Activated naive CD4-positive, alpha-beta T cell treated with anti-CD3 and anti-CD28 coated beads for 36 hours (primary cell): ENCODE data around the gene KAZN. TPM values are rescaled to one million over a fixed set of nuclear protein-coding genes. Genes with fewer than 3 reads are reported as not detected.

Experiments used
- CTCF ChIA-PET: fragments of 350-600 bp; sonication (Branson Sonifier 250); formaldehyde crosslinking; loops from one replicate; lab custom pipeline; 2021; ENCODE audit warnings: antibody characterized with exemption; lab: Charles Lee
- DNase-seq: peaks from one replicate; pipeline ENCODE4 v3.0.0-alpha.2; 2020
- H3K27ac Mint-ChIP-seq: one replicate; pipeline ENCODE4 v1.8.0; 2021; ENCODE audit warnings: mild to moderate bottlenecking, mixed read lengths
- H3K27me3 Mint-ChIP-seq: one replicate; pipeline ENCODE4 v1.8.0; 2021; ENCODE audit warnings: low read depth, mixed read lengths
- H3K36me3 Mint-ChIP-seq: one replicate; pipeline ENCODE4 v1.8.0; 2021; ENCODE audit warnings: low read depth, mixed read lengths
- H3K4me1 Mint-ChIP-seq: one replicate; pipeline ENCODE4 v1.8.0; 2021; ENCODE audit warnings: low read depth, mixed read lengths
- H3K4me3 Mint-ChIP-seq: one replicate; pipeline ENCODE4 v1.8.0; 2021; ENCODE audit warnings: mild to moderate bottlenecking, moderate library complexity, mixed read lengths
- H3K9me3 Mint-ChIP-seq: one replicate; pipeline ENCODE4 v1.8.0; 2021; ENCODE audit warnings: mixed read lengths
- intact Hi-C: fragments of 100-400 bp; cut with micrococcal nuclease; formaldehyde crosslinking; loops from one replicate; pipeline ENCODE4 v1.15.1; 2023
- total RNA-seq, 2 experiments: library from RNA; stranded (reverse); gene quantifications; one replicate each; pipeline ENCODE4 v1.2.3, GENCODE V29; 2021

The KAZN gene
- total RNA-seq, 2 experiments from 2014 or later = 0.55 to 0.59 TPM

- Mint-ChIP-seq H3K4me3 (no peak overlapping the region), H3K36me3 (no peaks in the 10 kb centered on the region), H3K9me3 (no peaks in the 10 kb centered on the region), H3K4me1 (peaks cover 4% of the 10 kb centered on the region), H3K27ac (no peak overlapping the region), H3K27me3 (peaks cover 54% of the 10 kb centered on the region)
- intact Hi-C loops = no loop called here
- DNase-seq = no peak
- CTCF ChIA-PET = interaction anchor here (0.7 kb wide), 1 partner anchor 123 kb away, joined by 3 read pairs; no protein-coding TSS in a partner anchor
These were observed 550.0 kb downstream of the KAZN start for GRCh38 chr1:15148475-15148874.

- DNase-seq = no peak
- CTCF ChIA-PET = interaction anchor here (0.7 kb wide), 1 partner anchor 123 kb away, joined by 3 read pairs; no protein-coding TSS in a partner anchor
- H3K4me3 Mint-ChIP-seq = no peak overlapping the region
- intact Hi-C loops = no loop called here
- peaks cover 54% of the 10 kb centered on the region for H3K27me3 Mint-ChIP-seq
- peaks cover 4% of the 10 kb centered on the region for H3K4me1 Mint-ChIP-seq
- no peak overlapping the region for H3K27ac Mint-ChIP-seq
- H3K36me3 Mint-ChIP-seq = no peaks in the 10 kb centered on the region
- no peaks in the 10 kb centered on the region for H3K9me3 Mint-ChIP-seq
These were observed 550.5 kb downstream of the KAZN start for GRCh38 chr1:15148941-15149340.

DNA sequence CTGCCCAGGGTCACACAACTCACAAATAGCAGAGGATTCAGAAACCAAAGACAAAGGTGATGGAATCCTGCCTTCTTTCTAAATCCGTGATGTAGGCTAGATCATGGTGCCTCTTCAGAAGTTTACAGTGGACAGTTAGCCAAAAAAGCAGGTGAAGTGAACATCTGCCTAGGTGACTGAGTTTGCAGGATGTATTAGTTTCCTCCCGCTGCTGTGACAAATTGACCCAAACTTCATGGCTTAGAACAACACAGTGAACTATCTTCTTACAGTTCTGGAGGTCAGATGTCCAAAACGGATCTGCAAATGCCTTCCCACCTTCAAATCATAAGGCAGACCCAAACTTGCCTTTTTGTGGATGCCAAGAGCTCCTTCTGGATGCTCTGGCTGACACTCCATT lies 551.9 kb downstream of the KAZN start:
- DNase-seq = no peak
- CTCF ChIA-PET = interaction anchor here (1.6 to 1.7 kb wide), 2 partner anchors 10 to 22 kb away, joined by 3 to 5 read pairs; no protein-coding TSS in a partner anchor
- peaks cover 12% of the 10 kb centered on the region for H3K4me1 Mint-ChIP-seq
- intact Hi-C loops = no loop called here
- H3K9me3 Mint-ChIP-seq = no peaks in the 10 kb centered on the region
- H3K27me3 Mint-ChIP-seq = peaks cover 53% of the 10 kb centered on the region
- H3K27ac Mint-ChIP-seq = no peak overlapping the region
- no peaks in the 10 kb centered on the region for H3K36me3 Mint-ChIP-seq
- no peak overlapping the region for H3K4me3 Mint-ChIP-seq

DNA sequence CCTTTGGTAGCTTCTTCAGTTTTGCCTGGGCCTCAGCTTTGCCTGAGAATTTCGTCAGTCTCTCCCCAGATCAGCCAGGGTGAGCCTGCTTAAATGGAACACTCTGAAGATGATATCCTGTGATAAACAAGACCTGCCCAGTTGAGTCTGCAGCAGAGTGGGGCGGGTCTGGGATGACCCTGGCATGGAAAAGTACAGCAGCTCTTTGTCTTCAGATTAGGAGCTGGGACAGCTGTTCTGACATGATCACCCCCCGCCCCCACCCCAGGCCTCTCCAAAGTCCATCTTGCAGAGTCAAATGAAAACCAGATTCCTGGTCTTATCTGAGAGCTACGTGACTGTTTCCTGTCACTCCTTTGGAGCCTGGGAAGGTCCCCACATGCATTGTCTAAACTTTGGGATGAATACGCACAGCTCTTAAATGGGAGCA lies 552.9 kb downstream of the KAZN start:
- no peaks in the 10 kb centered on the region for H3K9me3 Mint-ChIP-seq
- H3K4me1 Mint-ChIP-seq = peaks cover 22% of the 10 kb centered on the region
- H3K27me3 Mint-ChIP-seq = peaks cover 50% of the 10 kb centered on the region
- H3K4me3 Mint-ChIP-seq = no peak overlapping the region
- H3K27ac Mint-ChIP-seq = no peak overlapping the region
- intact Hi-C loops = no loop called here
- H3K36me3 Mint-ChIP-seq = no peaks in the 10 kb centered on the region
- CTCF ChIA-PET = interaction anchor here (1.0 to 1.7 kb wide), 4 partner anchors 9 to 147 kb away, joined by 3 to 6 read pairs (median 4); no protein-coding TSS in a partner anchor
- DNase-seq = no peak

DNA sequence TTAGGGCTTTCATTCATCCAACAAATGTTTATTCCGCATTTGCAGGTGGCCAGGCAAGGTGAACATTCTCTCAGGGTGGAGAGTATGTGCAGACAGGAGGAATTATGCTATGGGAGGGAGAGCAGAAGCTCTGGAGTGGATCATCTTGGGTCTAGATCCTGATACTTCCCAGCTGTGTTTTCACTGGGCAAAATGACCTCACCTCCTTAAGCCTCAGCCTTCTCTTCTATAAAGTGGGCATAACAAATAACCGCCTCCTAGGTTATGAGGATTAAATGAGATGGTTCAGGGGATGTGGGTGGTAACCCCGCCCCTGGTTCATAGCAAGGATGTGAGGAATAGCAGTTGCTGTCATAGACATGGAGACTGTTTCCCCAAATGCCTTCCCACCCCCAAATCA lies 553.4 kb downstream of the KAZN start:
- Mint-ChIP-seq H3K9me3 (no peaks in the 10 kb centered on the region), H3K4me3 (no peak overlapping the region)

GRCh38 chr1:15152318-15153183 lies 554.1 kb downstream of the KAZN start:
- Mint-ChIP-seq H3K4me1 (peaks cover 30% of the 10 kb centered on the region), H3K4me3 (peak overlapping the region; percentile 51), H3K27ac (no peak overlapping the region), H3K9me3 (no peaks in the 10 kb centered on the region), H3K36me3 (no peaks in the 10 kb centered on the region), H3K27me3 (peaks cover 46% of the 10 kb centered on the region)
- intact Hi-C loops = loop anchor here (1.0 to 2.0 kb wide), 2 partner anchors 24 to 120 kb away; no protein-coding TSS in a partner anchor
- CTCF ChIA-PET = interaction anchor here (0.8 to 2.0 kb wide), 7 partner anchors 8 to 152 kb away, joined by 3 to 8 read pairs (median 4); no protein-coding TSS in a partner anchor
- peak; percentile 74 for DNase-seq

More for the DNA sequence above, 553.4 kb downstream of the KAZN start:
- DNase-seq = no peak
- Mint-ChIP-seq H3K27ac (no peak overlapping the region), H3K27me3 (peaks cover 46% of the 10 kb centered on the region), H3K36me3 (no peaks in the 10 kb centered on the region), H3K4me1 (peaks cover 26% of the 10 kb centered on the region)
- CTCF ChIA-PET = interaction anchor here (0.8 to 1.7 kb wide), 8 partner anchors 9 to 152 kb away, joined by 3 to 8 read pairs (median 4); no protein-coding TSS in a partner anchor
- intact Hi-C loops = loop anchor here (1.0 to 2.0 kb wide), 2 partner anchors 23 to 120 kb away; no protein-coding TSS in a partner anchor

DNA sequence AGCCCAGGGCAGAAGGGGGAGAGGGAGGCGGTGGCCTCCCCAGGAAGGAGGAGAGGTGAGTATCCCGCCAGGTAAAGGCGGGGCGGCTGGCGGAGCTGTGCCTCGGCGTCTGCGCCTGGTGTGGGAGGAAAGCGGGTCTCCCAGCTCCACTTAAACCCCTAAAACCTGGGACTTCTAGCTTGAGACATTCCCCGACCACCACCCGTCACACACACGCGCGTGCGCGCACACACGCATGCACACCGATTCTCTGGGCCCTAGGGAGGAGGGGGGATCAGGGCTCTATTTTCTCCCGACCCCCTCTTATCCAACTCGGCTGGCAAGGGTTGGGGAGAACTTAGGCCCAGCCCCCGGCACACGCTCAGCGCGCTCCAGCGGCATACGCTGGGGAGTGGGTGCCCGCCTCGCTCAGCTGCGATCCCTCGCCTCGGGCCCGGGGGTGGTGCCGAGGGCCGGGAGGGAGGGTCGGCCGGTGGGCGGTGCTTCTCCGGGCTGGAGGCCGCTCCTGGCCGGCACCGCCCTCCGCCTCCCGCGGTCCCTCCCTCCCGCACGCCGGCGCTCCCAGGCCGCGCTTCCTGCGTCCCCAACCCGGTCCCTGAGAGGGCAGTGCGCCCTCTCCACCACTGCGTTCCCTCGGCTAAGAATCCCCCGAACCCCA lies 554.8 kb downstream of the KAZN start, which contains the start of gene TMEM51:
Gene TMEM51 (plus strand): TSS at position 564 of the 658 bp plus-strand sequence. CDS start 61,341 bp downstream, outside the sequence.
- H3K4me1 Mint-ChIP-seq = peaks cover 30% of the 10 kb centered on the region
- peak within 1 kb of the TSS; percentile 51 for H3K4me3 Mint-ChIP-seq
- CTCF ChIA-PET = interaction anchor here (0.8 to 2.0 kb wide), 6 partner anchors 9 to 246 kb away, joined by 3 to 8 read pairs (median 4); no protein-coding TSS in a partner anchor
- peaks cover 43% of the 10 kb centered on the region for H3K27me3 Mint-ChIP-seq
- intact Hi-C loops = loop anchor here (2.0 kb wide), 1 partner anchor 25 kb away; no protein-coding TSS in a partner anchor
- H3K9me3 Mint-ChIP-seq = no peaks in the 10 kb centered on the region
- no peaks in the 10 kb centered on the region for H3K36me3 Mint-ChIP-seq
- no peak for DNase-seq
- no peak within 1 kb of the TSS for H3K27ac Mint-ChIP-seq

DNA sequence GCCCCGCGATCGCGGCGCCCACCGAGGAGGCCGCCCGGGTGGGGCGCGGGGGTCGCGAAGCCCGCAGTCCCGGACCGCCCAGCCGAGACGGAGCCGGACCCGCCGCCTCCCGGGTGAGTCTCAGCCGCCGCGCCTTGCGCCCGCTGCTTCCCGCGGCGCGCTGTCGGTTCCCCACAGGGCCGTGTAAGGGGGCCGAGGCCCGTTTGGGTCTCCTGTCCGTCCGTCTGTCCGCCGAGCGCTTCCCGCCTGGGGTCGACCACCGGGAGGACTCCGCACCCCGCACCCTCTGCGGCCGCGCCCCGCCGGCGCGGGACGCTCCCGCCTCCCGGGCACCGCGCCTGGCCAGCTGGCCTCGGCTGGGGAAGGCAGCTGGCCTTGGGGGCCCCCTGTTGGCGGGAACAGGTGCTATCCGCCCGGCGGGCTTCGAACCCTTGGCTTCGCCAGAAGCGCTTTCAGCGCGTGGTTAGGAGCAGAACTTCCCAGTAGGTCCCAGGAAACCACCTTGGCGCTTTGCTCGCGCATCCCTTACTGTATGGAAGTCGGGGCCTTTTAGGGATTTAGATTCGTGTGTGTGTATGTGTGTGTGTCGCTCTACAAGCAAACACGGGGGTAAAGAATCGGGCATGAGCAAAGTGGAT lies 555.5 kb downstream of the KAZN start:
- Mint-ChIP-seq H3K4me3 (peak overlapping the region; percentile 49), H3K9me3 (no peaks in the 10 kb centered on the region), H3K4me1 (peaks cover 30% of the 10 kb centered on the region), H3K27ac (no peak overlapping the region), H3K27me3 (peaks cover 38% of the 10 kb centered on the region), H3K36me3 (no peaks in the 10 kb centered on the region)
- intact Hi-C loops = loop anchor here (2.0 kb wide), 1 partner anchor 25 kb away; no protein-coding TSS in a partner anchor
- CTCF ChIA-PET = interaction anchor here (0.8 to 2.0 kb wide), 3 partner anchors 9 to 245 kb away, joined by 3 to 6 read pairs (median 4); no protein-coding TSS in a partner anchor
- DNase-seq = peak; percentile 47

- H3K27ac Mint-ChIP-seq = no peak overlapping the region
- H3K36me3 Mint-ChIP-seq = no peaks in the 10 kb centered on the region
- peaks cover 36% of the 10 kb centered on the region for H3K27me3 Mint-ChIP-seq
- H3K4me1 Mint-ChIP-seq = peaks cover 30% of the 10 kb centered on the region
- no peaks in the 10 kb centered on the region for H3K9me3 Mint-ChIP-seq
- peak overlapping the region; percentile 49 for H3K4me3 Mint-ChIP-seq
- DNase-seq = peak; percentile 23
- CTCF ChIA-PET = interaction anchor here (0.8 to 1.1 kb wide), 2 partner anchors 117 to 245 kb away, joined by 3 read pairs; no protein-coding TSS in a partner anchor
- intact Hi-C loops = no loop called here
These were observed 556.1 kb downstream of the KAZN start for GRCh38 chr1:15154480-15155036.

- no peak for DNase-seq
- Mint-ChIP-seq H3K27ac (no peak overlapping the region), H3K4me1 (peaks cover 30% of the 10 kb centered on the region), H3K9me3 (no peaks in the 10 kb centered on the region), H3K27me3 (peaks cover 30% of the 10 kb centered on the region), H3K36me3 (no peaks in the 10 kb centered on the region), H3K4me3 (no peak overlapping the region)
- intact Hi-C loops = no loop called here
- CTCF ChIA-PET = interaction anchor here (1.1 to 2.2 kb wide), 2 partner anchors 26 to 116 kb away, joined by 3 to 8 read pairs; no protein-coding TSS in a partner anchor
These were observed 556.7 kb downstream of the KAZN start for GRCh38 chr1:15155191-15155590.
